ENCODE data around the gene SPOCK3.
"Not testable (repeated sequence)": the region's sequence is repeated elsewhere in the genome, so short reads cannot be mapped to it uniquely, and the experiment has no call there.

Gene SPOCK3

DNA sequence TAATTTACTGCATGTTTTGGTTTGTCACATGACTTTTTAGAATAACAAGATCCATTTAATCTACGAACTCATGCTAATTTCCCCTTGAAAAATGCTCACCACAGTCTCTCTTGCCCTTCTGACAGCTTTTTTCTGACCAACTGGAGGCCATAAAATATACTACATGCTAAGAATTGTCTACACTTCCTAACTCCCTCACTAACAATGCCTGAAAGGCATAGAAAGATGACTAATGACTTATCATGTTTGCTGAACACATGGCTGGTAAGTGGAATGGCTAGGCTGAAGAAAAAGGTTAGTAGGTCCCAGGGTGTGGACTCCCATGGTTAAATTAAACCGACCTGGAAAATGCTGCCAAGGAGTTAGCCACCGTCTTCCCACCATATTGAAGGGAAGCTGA is 309.9 kb downstream of the SPOCK3 start:
- no peak for DNase-seq

DNA sequence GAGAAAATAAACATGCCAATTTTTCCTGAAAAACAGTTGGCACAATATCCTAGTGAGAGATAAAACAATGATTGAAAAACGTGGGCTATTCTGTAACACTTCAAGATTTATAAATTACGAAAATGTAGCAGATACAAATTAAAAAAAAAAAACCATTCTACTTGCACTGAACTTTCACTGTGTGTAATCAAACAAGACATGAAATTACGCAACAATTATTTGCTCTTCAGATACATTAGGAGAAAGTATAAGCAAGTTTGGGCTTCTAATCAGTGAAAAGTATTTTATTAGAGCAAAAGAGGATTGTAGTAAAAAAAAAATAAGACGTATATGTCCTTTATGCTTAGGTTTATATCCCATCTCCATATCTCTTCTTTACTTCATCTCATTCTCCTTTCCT is 320.4 kb downstream of the SPOCK3 start:
- DNase-seq: no peak

DNA sequence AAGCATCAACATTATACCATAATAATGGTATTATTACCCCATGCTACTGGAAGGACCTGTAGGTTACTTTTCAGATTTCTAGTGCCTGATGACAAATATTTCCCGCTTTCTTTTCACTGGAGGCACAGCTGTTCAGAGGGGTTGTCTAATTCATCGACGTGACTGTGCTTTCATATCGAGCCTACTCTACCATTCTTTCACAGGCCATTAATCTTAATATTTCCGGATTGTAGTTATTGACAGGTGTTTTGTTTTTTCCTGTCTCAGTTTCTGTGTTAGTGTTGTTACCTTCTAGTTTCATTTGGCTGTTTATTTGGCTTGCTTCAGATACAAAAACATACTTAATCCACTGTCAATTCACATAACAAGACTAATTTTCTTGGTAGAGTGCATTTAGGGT is 330.9 kb downstream of the SPOCK3 start:
- DNase-seq: no peak

DNA sequence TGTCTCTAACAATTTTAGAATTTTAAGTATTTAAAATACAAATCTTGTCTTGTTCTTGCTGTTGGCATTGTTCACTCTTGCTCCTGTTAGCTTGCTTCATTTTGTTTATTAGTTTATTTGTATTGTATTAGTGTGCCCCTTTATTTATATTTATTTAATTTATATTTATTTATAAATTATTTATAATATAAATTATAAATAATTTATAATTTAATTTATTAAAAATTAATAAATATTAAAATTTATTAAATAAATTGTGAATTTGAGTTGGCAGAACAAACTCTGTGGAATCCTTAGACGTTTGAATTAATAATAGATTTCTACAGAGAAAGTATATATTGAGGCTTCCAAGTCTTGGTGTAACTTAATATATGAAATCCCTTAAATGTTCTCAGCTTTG is 331.4 kb downstream of the SPOCK3 start:
- DNase-seq: no peak

DNA sequence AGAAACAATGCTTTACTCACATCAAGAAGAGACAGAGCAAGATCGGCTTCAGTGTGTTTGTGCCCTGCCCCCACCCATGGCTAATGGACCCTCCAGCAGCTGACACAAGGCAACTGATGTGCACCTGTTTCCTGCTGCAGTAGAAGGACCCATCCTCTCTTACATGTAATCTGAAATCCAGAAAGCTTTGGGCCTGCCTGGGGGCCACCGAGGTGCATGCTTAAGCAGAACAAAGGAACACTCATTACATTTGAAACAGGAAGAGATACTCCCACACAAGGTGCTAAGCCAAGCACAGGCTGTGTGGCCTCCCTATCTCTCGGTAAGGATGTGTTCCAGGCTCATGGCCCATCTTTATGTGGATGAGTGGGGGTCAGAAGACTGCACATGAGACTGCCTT is 338.0 kb downstream of the SPOCK3 start:
- no peak for DNase-seq

DNA sequence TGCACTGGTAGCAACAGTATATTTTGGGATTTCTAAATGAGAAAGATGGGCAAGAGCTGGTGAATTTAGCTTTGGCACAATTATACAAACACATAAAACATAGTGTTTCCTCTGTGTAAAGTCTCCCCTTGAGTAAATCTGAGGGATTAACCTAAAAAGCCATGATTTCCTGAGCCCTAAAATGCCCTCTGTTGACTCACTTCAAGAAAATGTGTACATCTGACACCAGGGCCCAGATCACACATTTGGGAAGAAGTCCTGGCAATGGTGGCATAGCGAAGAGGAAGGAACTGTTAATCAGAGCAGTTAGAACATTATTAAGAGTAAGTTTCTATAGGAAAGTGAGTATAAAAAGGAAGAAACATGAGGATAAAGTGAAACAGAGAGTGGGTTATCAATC is 338.5 kb downstream of the SPOCK3 start:
- no peak for DNase-seq

DNA sequence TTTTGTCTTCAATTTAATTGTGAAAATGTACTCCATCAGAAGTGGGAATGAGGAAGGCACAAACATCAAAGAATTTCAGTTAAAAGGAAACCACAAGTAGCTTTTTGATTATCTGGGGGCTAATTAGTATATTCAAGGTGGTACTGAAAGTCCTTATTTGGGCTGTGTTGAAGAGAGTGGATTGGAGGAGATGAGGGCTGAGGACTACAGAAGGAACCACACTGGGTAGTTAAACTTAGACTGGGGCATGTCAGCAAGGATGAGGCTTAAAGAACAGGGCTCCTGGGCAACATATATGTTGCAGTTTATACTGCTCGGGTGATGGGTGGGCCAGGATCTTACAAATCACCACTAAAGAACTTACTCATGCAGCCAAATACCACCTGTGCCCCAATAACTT is 346.8 kb downstream of the SPOCK3 start:
- DNase-seq: no peak

DNA sequence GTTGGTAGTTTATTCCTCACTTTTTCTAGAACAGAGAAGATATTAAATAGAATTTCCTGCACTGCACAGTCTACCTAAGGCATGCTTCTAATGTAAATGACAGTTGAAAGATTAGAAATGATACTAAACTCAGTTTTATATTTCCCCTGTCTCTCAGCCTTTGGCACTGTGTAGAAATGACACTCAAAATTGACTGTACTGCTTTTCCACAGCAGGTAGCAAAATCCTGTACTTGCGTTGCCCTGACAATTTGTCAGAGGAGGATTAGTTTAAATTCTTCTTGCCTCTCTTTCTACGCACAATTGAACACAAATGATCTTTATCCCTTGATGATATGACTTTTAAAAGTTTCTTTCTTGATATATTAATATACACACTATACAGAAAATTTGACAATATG is 347.6 kb downstream of the SPOCK3 start:
- no peak for DNase-seq

DNA sequence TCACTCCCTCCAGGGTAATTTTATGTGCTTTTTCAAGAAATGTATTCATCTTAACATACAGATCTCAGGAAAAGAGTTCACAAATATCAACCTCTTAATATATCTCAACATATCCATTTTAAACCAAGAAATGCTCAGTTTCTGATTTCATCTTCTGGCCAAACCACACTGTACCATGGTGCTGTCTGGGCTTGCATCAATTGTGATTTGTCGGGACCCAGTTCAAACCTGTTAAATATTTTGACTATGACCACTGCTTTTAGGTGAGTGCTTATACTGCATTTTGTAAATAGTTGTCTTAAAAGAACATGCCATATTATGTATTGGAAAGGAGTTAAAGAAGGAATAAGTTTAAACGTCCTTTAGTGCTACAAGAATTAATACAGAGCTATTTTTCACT is 352.1 kb downstream of the SPOCK3 start:
- no peak for DNase-seq

DNA sequence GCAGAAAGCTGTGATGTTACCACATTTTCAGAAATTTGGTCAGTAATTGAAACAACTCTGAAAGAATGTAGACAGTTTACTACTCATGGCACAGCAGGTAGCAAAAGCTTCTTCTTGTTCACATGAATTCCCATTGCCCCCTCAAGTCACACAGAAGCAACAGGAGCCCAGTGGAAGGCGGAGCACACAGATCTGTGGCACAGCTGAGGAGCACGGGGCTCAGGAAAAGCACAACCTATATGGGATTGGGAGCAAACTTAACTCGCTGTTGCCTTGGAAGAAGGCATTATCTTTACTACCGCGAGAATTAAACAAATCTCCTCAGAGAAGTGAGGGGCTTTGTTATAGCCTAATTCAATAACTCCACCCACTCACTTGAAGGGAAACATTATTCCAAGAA is 358.5 kb downstream of the SPOCK3 start:
- DNase-seq: no peak

DNA sequence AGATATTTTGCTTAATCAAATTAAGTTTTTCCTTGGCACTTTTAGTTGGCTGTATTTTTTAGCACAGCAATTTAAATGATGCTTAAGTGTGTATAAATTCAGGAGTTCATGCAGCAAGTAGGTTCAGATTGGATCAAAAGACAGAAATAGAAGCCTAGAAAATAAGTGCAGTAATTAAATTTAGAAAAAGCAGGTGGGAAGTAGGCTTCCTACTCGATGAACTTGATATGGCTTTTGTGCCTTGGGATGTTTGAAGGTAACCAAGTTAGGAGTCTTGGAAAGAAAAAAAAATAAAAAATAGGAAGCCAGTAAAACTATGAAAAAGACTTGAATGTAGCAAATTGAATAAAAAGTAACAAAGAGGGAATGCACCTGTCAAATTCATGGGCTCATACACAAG is 372.3 kb downstream of the SPOCK3 start:
- no peak for DNase-seq

DNA sequence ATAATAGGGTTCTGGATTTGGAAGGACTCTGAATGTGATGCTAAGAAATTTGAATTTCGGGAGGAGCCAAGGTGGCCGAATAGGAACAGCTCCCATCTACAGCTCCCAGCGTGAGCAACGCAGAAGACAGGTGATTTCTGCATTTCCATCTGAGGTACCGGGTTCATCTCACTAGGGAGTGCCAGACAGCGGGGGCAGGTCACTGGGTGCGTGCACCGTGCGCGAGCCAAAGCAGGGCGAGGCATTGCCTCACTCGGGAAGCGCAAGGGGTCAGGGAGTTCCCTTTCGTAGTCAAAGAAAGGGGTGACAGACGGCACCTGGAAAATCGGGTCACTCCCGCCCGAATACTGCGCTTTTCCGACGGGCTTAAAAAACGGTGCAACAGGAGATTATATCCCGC is 383.9 kb downstream of the SPOCK3 start:
- not testable (repeated sequence) for DNase-seq

DNA sequence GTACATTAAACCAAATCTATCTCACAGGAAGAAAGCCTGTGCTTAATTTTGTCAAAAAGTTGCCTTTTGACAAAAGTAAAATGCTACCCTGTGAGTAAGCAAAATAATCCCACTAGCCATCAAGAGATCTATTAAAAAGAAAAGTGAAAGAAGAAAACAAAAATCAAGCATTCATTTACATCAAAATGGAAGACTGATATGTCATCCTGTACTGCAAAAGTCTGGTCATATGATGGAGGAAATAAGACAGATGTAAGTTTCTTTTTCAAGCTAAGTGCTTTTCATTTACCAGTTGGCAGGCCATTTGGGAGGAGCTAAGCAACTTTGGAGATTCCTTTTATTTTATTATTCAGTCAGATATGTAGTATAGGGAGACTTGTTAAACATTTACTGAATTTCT is 387.4 kb downstream of the SPOCK3 start:
- no peak for DNase-seq

DNA sequence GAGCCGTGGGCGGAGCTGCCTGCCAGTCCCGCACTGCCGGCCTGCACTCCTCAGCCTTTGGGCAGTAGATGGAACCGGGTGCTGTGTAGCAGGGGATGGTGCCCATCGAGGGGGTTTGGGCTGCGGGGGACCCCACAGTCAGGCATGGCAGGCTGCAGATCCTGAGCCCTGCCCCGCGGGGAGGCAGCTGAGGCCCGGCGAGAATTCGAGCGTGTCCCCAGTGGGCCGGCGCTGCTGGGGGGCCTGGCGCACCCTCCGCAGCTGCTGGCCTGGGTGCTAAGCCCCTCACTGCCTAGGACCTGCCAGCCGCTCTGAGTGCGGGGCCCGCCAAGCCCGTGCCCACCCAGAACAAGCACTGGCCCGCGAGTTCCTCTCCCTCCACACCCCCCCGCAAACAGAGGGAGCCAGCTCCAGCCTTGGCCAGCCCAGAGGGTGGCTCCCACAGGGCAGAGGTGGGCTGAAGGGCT is 391.5 kb downstream of the SPOCK3 start:
- DNase-seq: no peak

DNA sequence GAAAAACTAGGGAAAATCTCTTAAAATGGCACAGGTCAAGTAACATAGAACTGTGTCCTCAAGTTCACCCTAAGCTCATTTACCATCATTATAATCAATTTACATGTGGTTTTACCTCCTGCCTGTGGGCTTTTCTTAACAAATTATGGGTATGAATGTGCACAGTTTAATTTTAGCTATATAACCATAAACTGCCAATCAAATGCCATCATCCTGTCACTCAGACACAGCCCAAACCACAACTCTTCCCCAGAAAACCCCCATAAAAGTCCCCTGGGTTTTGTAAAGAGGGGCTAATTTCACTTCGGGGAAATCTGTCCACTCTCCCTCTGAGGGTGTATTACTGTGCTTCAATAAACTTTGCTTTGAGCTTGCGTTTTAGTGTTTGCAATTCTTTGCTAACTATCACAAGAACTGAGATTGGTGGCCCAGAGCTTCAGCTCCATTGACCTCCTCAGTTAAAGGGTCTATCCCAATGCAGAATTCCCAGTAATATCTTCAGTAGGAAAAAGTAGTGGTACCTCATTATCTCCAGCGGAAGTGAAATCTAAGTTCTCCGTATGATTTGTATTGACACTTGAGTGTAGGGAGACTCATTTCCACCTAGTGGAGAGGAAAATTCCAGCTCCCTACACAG is 394.6 kb downstream of the SPOCK3 start:
- DNase-seq: no peak

DNA sequence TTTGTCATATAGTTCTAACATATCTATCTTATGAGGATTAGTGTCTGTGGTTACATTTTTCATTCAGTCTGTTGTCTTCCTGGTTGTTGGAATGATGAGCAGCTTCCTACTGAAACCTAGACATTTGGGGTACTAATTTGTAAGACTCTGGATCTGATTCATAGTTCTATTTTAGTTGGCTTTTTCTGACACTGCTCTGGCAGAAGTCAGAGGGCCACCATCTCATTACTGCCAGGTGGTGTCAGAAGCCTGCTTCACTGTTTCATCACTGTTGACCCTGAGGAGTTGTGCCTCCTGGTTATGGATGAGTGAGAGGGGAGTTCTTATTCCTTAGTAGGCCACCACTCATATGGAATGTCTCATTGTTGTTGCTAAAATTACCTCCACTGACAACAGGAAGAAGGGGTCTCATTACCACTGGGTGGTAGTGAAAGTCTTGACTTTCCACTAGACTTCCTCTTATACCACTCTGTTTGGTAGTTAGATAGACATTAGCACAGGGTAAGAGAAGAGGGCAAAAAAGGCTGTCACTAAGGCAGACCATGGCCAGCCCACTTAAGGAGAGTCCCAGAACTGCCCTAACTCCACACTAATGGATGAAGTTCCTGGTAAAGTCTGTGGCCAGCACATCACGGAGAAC is 395.2 kb downstream of the SPOCK3 start:
- no peak for DNase-seq

DNA sequence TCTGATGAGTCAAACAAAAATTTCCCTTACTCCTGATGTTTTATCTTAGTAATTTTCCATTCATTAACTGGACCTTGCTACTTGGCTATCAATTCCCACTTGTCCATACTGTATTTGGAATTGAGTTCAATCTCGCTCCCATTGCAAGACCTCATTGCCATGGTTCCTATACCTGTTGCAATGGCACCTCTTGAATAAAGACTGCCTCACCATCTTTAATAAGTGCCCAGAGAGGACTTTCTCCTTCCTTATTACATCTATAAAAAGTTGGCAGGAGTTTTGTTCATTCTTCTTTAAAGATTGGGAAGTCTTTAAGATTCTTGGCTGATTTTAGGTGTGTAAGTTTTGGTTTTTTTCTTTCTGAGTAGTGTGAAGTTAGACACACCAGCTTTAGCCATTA is 397.4 kb downstream of the SPOCK3 start:
- no peak for DNase-seq

DNA sequence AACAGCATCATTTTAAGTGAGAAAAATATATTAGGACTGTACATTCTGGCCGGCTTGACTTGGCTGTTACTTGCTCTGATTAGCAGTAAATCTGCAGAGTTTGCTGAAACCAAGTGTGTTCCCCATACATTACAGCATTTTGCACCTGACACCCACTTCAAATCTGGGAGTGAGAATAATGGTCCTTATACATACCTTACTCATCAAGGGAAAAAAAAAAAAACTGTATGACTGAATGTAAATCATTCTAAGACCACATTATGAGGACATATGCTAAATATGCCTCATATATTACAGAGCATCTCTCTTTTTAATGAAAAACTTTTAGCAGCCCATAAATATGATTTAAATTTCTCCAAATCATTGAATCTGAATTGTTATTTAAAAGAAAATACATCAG is 406.7 kb downstream of the SPOCK3 start:
- no peak for DNase-seq

DNA sequence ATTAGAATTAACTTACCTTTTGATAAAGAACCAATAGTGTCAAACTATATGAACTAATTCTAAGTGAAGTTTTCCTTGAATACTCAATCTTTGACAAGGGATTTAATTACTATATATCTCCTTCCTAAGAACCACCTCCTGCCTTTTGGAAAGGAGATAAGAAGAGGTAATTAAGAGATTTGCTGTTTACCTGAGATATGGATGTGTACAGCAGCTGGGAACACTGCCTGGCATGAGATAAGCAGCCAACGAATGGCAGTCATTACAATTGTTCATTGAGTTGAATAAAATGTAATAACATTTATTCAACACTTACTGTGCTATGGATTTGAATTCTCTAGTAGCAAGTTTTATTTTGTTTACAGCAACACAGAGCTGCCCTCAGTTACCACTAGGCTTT is 407.1 kb downstream of the SPOCK3 start:
- DNase-seq: no peak

DNA sequence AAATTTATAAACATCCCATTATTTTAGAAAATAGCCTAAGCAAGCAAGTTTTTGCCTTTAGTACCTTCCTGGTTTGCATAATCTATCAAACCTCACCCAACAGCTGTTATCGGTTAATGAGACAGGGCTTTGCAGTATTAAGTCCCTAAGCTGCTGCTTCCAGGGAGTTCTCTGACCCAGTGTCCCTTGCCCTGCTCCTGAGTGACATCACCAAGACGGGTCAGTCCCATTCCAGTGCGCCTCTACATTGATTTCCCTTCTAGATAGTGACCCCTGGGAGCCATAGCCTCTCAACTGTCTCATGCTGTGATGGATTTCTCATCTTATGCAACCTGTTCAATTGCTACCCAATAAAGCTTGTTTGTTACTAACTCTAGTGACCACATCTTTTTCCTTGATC is 410.4 kb downstream of the SPOCK3 start:
- no peak for DNase-seq

DNA sequence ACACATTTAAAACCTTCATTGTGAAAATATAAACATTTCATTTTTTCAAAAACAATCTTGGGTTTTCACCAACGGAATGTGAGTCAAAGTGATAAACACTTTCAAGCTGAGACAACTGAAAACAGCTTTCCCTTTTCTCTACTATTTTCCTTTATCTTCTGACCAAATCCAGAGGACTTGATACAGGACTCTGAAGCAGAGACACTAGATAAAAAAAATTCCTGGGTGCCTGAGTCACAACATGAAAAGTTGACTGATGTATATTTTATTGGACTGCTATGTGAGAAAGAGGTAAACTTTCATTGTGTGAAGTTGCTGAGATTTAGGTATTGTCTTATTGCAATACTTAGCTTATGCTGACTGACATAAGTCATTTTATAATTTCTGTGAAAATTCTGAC is 411.2 kb downstream of the SPOCK3 start:
- DNase-seq: no peak

DNA sequence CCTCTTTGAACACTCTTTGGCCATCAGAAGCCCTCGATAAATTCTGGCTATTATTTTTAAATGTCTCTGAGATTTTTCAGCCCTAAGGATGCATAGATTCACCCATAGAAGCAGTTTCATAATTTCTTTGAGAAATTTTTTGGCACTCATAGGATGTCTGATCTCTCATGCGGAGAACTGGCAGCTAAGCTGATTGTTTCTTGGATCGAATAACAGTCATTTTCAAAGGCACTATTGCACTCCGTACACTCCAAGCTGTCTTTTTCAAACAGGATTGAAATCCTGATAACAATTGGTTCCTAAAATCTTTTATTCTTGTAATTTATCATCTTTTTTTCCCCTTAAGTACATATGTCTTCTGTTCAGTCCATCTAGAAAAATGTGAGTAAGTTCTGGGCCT is 411.9 kb downstream of the SPOCK3 start:
- DNase-seq: no peak

DNA sequence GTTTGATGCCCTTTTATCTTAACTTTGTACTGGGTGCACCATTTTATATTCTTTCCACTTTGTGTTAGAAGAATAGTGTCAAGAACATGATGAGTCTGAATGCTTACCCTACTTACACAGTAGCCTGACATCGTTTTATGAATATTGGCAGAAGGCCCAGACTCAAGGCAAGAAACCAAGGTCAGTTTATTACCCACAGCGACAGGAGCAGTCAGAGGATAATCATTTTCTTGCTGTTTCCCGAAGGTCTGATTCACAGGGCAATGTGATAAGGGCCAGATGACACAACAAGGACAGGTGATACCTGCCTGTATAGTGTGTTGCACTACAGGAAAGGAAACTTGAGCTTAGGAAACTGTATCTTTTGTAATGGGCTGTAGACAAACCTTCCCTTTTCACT is 417.4 kb downstream of the SPOCK3 start:
- DNase-seq: no peak

DNA sequence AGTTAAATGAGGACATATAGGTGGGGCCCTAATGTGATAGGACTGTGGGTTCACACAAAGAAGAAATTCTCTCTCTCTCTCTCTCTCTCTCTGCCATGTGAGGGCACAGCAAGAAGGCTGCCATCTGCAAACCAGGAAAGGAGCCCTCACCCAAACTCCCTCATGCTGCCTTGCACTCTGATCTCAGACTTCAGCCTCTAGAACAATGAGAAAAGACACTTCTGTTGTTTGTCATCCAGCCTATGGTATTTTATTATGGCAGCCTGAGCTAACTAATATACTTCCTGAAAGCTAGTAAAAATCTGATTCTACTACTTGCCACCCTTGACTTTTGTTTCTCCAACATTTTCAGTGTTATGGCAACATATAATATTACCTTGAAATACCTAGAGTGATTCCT is 425.9 kb downstream of the SPOCK3 start:
- DNase-seq: no peak

DNA sequence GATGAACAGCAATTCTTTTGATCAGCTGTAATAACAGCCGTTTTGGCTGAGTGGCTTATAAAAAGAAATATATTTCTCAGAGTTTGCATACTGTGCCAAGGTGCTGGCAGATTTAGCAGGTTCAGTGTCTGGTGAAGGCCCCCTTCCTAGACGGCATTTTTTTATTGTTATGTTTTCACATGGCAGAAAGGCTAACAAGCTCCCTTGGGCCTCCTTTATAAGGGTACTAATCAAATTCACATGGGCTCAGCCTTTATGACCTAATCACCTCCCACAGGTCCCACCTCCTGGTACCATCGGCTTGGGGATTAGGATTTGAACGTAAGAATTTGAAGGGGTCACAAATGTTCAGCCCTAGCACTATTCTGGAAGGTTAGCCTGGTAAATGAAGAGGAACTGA is 431.9 kb downstream of the SPOCK3 start:
- no peak for DNase-seq

Measured in NCI-H526 treated with DMSO at 0.1 percent for 48 hours (cell line).